Neural progenitor cell (in vitro differentiated cells): ENCODE measurements around the gene ZKSCAN8.

Source experiments
- EZH2 ChIP-seq: fragments of 200-600 bp; sonication (generic); IDR thresholded peaks from 2 replicates; pipeline ENCODE4 v1.6.1; 2017; ENCODE audit warnings: antibody characterized with exemption, mild to moderate bottlenecking, moderate library complexity
- EZH2phosphoT487 ChIP-seq: fragments of 200-600 bp; sonication (generic); IDR thresholded peaks from 2 replicates; pipeline ENCODE4 v1.6.1; 2017; ENCODE audit warnings: antibody characterized with exemption
- TF ChIP-seq, protein P1 (sequence below): fragments of 200-600 bp; sonication (generic); IDR thresholded peaks from 2 replicates; pipeline ENCODE4 v1.5.1; 2017; ENCODE audit warnings: antibody characterized with exemption, mild to moderate bottlenecking

DNA sequence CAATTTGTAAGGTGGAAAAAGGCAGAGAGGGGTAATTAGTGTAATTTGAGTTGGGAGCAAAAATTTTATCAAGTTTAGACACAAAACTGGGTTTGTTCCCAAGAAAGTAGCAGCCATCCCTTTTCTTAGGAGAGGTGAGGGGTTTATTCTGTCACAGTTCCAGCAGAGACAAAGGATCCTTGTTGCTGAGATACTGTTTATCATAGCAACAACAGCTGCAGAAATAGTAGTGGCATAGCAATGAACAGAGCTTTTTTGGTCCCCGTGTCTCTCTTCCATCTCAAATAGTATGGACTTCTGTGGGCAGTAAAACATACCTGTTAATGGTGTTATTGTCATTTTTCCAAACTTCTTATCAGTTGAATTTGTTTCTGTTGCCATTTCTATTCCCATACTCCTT lies 23.9 kb downstream of the ZKSCAN8 start:
- TF ChIP-seq EZH2 (no peak), EZH2phosphoT487 (no peak)
- TF ChIP-seq, protein P1, sequence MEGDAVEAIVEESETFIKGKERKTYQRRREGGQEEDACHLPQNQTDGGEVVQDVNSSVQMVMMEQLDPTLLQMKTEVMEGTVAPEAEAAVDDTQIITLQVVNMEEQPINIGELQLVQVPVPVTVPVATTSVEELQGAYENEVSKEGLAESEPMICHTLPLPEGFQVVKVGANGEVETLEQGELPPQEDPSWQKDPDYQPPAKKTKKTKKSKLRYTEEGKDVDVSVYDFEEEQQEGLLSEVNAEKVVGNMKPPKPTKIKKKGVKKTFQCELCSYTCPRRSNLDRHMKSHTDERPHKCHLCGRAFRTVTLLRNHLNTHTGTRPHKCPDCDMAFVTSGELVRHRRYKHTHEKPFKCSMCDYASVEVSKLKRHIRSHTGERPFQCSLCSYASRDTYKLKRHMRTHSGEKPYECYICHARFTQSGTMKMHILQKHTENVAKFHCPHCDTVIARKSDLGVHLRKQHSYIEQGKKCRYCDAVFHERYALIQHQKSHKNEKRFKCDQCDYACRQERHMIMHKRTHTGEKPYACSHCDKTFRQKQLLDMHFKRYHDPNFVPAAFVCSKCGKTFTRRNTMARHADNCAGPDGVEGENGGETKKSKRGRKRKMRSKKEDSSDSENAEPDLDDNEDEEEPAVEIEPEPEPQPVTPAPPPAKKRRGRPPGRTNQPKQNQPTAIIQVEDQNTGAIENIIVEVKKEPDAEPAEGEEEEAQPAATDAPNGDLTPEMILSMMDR: no peak
